Neuronal stem cell (in vitro differentiated cells): ENCODE measurements around the gene TIMP3.

Source experiments
- DNase-seq: peaks from one replicate; pipeline ENCODE4 v3.0.0-alpha.2; 2013; ENCODE audit warnings: low spot score
- H2AFZ ChIP-seq: one replicate; pipeline ENCODE4 v1.6.1; 2013; ENCODE audit warnings: mild to moderate bottlenecking, low read length, inconsistent platforms
- H2AK5ac ChIP-seq: 2 replicates; pipeline ENCODE4 v1.6.1; 2013; ENCODE audit warnings: low read depth, mild to moderate bottlenecking, inconsistent platforms, low read length, moderate library complexity, mixed read lengths
- H2BK120ac ChIP-seq: 2 replicates; pipeline ENCODE4 v1.6.1; 2013; ENCODE audit warnings: low read depth, mild to moderate bottlenecking, inconsistent platforms, low read length, moderate library complexity, mixed read lengths
- H2BK12ac ChIP-seq: one replicate; pipeline ENCODE4 v1.6.1; 2013; ENCODE audit warnings: low read length, inconsistent platforms
- H2BK15ac ChIP-seq: 2 replicates; pipeline ENCODE4 v1.6.1; 2013; ENCODE audit warnings: mild to moderate bottlenecking, low read length, inconsistent platforms, mixed read lengths
- H2BK5ac ChIP-seq: one replicate; pipeline ENCODE4 v1.6.1; 2013; ENCODE audit warnings: inconsistent platforms, mild to moderate bottlenecking, low read length, moderate library complexity
- H3K14ac ChIP-seq: one replicate; pipeline ENCODE4 v1.6.1; 2013; ENCODE audit warnings: low read length, inconsistent platforms
- H3K18ac ChIP-seq: 2 replicates; pipeline ENCODE4 v1.6.1; 2013; ENCODE audit warnings: low read length, inconsistent platforms
- H3K23ac ChIP-seq: 2 replicates; pipeline ENCODE4 v1.6.1; 2013; ENCODE audit warnings: low read depth, mild to moderate bottlenecking, mixed read lengths, low read length, inconsistent platforms; ENCODE audit not compliant: poor library complexity
- H3K27ac ChIP-seq: replicated peaks from 3 replicates; pipeline ENCODE4 v1.5.1; 2013; ENCODE audit warnings: low read length, inconsistent platforms
- H3K27me3 ChIP-seq, 3 experiments: 2 replicates each; pipeline ENCODE4 v1.6.1; 2013; ENCODE audit warnings: low read length in 3 of 3, mild to moderate bottlenecking in 2 of 3, inconsistent platforms in 1 of 3, low read depth in 1 of 3, mixed read lengths in 1 of 3, moderate library complexity in 1 of 3; ENCODE audit not compliant: control insufficient read depth in 3 of 3, insufficient read depth in 3 of 3
- H3K36me3 ChIP-seq, 2 donors: replicated peaks in 1 of 2; 2 replicates each; pipeline ENCODE4 v1.6.1; 2013; ENCODE audit warnings: low read length in 2 of 2; ENCODE audit not compliant: control insufficient read depth in 2 of 2, insufficient read depth in 2 of 2
- H3K4ac ChIP-seq: 2 replicates; pipeline ENCODE4 v1.6.1; 2013; ENCODE audit warnings: inconsistent platforms, mild to moderate bottlenecking, low read length, moderate library complexity
- H3K4me1 ChIP-seq, 2 donors: 1 replicate in 1 of 2; 2 replicates in 1 of 2; pipeline ENCODE4 v1.6.1; 2013; ENCODE audit warnings: low read length in 2 of 2, low read depth in 1 of 2; ENCODE audit not compliant: control insufficient read depth in 2 of 2, insufficient read depth in 1 of 2
- H3K4me2 ChIP-seq: one replicate; pipeline ENCODE4 v1.6.1; 2013; ENCODE audit warnings: mild to moderate bottlenecking, low read length, inconsistent platforms; ENCODE audit not compliant: insufficient read depth, poor library complexity, severe bottlenecking
- H3K4me3 ChIP-seq, 2 donors: 2 replicates each; pipeline ENCODE4 v1.5.1; 2013; ENCODE audit warnings: low read length in 2 of 2, mild to moderate bottlenecking in 2 of 2, inconsistent platforms in 1 of 2, moderate library complexity in 1 of 2
- H3K79me1 ChIP-seq: one replicate; pipeline ENCODE4 v1.6.1; 2013; ENCODE audit warnings: low read depth, mild to moderate bottlenecking, inconsistent platforms, low read length, moderate library complexity
- H3K9ac ChIP-seq: one replicate; pipeline ENCODE4 v1.6.1; 2013; ENCODE audit warnings: mild to moderate bottlenecking, low read depth, low read length, inconsistent platforms; ENCODE audit not compliant: poor library complexity
- H3K9me3 ChIP-seq, 2 donors: replicated peaks in 1 of 2; 2 replicates each; pipeline versions ENCODE3 to v1.6.1; 2013; ENCODE audit warnings: low read length in 2 of 2, mild to moderate bottlenecking in 2 of 2, inconsistent platforms in 1 of 2, low read depth in 1 of 2, mixed read lengths in 1 of 2, moderate library complexity in 1 of 2; ENCODE audit not compliant: control insufficient read depth in 2 of 2, insufficient read depth in 1 of 2
- H4K8ac ChIP-seq: one replicate; pipeline ENCODE4 v1.6.1; 2013; ENCODE audit warnings: low read depth, mild to moderate bottlenecking, inconsistent platforms, low read length, moderate library complexity
- H4K91ac ChIP-seq: one replicate; pipeline ENCODE4 v1.6.1; 2013; ENCODE audit warnings: low read length, low read depth, mild to moderate bottlenecking, inconsistent platforms; ENCODE audit not compliant: poor library complexity
- WGBS, 2 donors: extraction: QIAGEN DNeasy Blood & Tissue Kit; methylation state at CpG; one replicate each; pipeline ENCODE4 v1.1.7; 2013; ENCODE audit warnings: missing lambda C conversion rate in 2 of 2, mixed read lengths in 1 of 2; ENCODE audit not compliant: insufficient read length in 2 of 2, insufficient replicate concordance in 1 of 2; ENCODE audit errors: extremely low coverage in 2 of 2; 5-methylcytosine and 5-hydroxymethylcytosine counted together

The TIMP3 gene

DNA sequence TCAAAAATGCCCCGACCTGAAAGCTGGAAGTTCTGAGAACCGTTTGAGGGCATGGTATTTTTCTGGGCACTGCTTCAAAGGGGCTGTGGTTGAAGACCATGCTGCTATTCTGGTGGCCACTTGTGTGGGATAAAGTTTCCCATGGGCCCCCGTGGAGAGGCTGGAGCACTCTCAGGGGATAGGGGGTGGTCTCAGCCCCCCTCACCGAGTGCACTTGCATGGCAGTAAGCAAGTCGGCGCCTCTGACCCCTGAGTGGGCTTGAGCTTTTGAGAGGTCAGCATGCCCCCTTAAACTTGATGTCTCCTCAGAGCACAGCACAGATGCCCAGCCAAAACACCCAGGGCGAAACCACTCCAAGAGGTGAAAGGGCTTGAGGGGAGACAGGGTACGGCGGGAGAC is 35.6 kb downstream of the TIMP3 start:
- Histone ChIP-seq H2BK15ac (no peak overlapping the region), H3K4me1 (peaks cover 0 to 15% of the 10 kb centered on the region in 2 donors), H3K14ac (no peak overlapping the region), H4K91ac (no peak overlapping the region), H2BK120ac (no peak overlapping the region), H4K8ac (no peak overlapping the region), H3K4me3 (no peak overlapping the region), H2AK5ac (no peak overlapping the region), H3K9me3 (no peaks in the 10 kb centered on the region), H2BK5ac (no peak overlapping the region), H3K18ac (no peak overlapping the region), H3K27me3 (no peaks in the 10 kb centered on the region), H3K9ac (no peak overlapping the region), H3K79me1 (no peaks in the 10 kb centered on the region), H3K23ac (no peak overlapping the region), H3K4me2 (no peak overlapping the region), H2BK12ac (no peak overlapping the region), H3K27ac (no peak overlapping the region), H2AFZ (no peak overlapping the region), H3K36me3 (no peaks in the 10 kb centered on the region), H3K4ac (no peak overlapping the region)
- DNase-seq: no peak
- WGBS, 2 donors: no CpG with 5 or more reads among the region's 9 CpGs

DNA sequence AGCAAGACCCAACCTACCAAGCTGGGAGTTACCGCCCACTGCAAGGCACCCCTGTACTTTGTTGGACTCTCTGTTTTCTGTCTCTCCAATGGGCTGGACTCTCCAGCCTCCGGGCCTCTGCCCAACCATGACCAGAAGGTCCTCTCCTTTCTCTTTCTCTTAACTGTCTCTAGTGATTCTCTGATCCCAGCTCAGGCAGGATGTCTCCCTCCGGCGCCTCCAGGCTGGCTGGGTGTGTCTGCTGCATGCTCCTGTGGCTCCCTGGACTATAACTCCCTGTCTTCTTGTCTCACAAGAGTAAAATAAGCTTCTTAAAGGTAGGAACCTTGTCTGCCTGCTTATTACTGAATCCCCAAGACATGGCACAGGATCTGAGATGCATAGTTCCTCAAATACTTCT is 36.3 kb downstream of the TIMP3 start:
- no peak overlapping the region for H2AK5ac ChIP-seq
- H2BK12ac ChIP-seq: no peak overlapping the region
- no peaks in the 10 kb centered on the region for H3K36me3 ChIP-seq
- H3K4ac ChIP-seq: no peak overlapping the region
- no peak overlapping the region for H4K91ac ChIP-seq
- no peak overlapping the region for H2BK15ac ChIP-seq
- H2AFZ ChIP-seq: no peak overlapping the region
- no peaks in the 10 kb centered on the region for H3K27me3 ChIP-seq
- no peak for DNase-seq
- no peak overlapping the region for H2BK120ac ChIP-seq
- H3K4me3 ChIP-seq: no peak overlapping the region
- no peak overlapping the region for H3K4me2 ChIP-seq
- peaks cover 0 to 15% of the 10 kb centered on the region in 2 donors for H3K4me1 ChIP-seq
- no peaks in the 10 kb centered on the region for H3K9me3 ChIP-seq
- no CpG with 5 or more reads among the region's 4 CpGs for WGBS, 2 donors
- H3K18ac ChIP-seq: no peak overlapping the region
- H4K8ac ChIP-seq: no peak overlapping the region
- H3K9ac ChIP-seq: no peak overlapping the region
- H2BK5ac ChIP-seq: no peak overlapping the region
- H3K27ac ChIP-seq: no peak overlapping the region
- no peak overlapping the region for H3K14ac ChIP-seq
- no peaks in the 10 kb centered on the region for H3K79me1 ChIP-seq
- H3K23ac ChIP-seq: no peak overlapping the region

DNA sequence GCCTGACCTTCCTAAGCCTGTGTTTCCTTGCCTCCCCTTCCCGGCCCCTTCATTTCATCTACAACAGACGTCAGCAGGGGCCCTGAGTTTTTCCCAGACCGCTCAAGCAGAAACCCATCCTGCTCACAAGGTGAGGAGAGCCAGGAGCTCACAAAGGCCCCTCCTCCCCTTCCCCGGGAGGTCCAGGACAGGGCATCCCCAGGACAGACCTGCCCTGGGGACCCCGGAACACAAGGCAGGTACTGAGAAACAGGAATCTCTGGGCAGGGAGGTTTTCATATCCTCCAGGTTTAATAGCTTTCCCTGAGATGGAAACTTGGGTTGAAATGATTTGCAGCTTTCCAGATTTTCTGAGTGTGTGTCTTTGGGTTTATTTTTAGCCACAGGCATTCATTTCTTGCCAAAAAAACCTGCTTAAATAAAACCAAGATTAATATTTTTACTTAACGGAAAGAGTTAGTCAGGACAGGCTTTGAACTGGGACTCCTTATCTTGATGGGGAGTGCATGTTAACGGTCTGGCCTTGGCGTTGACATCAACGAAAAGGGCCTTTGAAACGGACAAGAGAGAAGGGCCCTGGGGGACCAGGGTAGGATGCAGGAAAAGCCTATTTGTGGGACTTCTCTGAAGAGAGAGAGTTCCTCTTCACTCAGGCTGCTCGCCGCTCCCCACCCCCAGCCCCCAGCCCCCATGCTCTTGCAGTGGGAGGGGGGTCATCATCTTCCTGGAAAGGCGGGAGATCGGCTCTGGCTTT is 38.5 kb downstream of the TIMP3 start:
- H3K4me2 ChIP-seq: no peak overlapping the region
- H3K23ac ChIP-seq: no peak overlapping the region
- no peak overlapping the region for H3K18ac ChIP-seq
- H3K14ac ChIP-seq: no peak overlapping the region
- H3K27me3 ChIP-seq: no peaks in the 10 kb centered on the region
- H3K4me3 ChIP-seq: no peak overlapping the region
- no peak overlapping the region for H3K9ac ChIP-seq
- no peaks in the 10 kb centered on the region for H3K9me3 ChIP-seq
- peaks cover 0 to 8% of the 10 kb centered on the region in 2 donors for H3K4me1 ChIP-seq
- WGBS, 2 donors: no CpG with 5 or more reads among the region's 14 CpGs
- H4K91ac ChIP-seq: no peak overlapping the region
- no peak overlapping the region for H2BK15ac ChIP-seq
- H3K36me3 ChIP-seq: no peaks in the 10 kb centered on the region
- H2AK5ac ChIP-seq: no peak overlapping the region
- DNase-seq: no peak
- H3K27ac ChIP-seq: no peak overlapping the region
- H2BK5ac ChIP-seq: no peak overlapping the region
- no peak overlapping the region for H2BK120ac ChIP-seq
- H2AFZ ChIP-seq: no peak overlapping the region
- H3K4ac ChIP-seq: no peak overlapping the region
- H2BK12ac ChIP-seq: no peak overlapping the region
- no peaks in the 10 kb centered on the region for H3K79me1 ChIP-seq
- H4K8ac ChIP-seq: no peak overlapping the region

DNA sequence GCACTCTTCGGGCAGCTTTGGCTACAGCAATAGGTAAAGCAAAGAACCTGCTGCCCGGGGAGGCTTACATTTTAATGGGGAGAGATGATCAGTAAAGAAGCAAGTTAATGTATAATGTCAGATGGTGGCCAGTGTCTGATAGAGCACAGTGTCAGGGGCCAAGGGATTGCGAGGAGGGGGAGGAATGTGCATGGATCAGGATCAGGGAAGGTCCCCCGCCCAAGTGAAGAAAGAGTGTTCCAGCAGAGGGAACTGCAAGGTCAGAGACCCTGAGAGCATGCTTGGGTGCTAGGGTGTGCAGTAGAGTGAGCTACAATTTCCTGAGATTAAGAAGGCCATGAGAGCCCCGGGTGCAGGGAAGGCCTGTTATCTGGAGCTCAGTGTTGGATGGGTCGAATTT is 39.7 kb downstream of the TIMP3 start:
- Histone ChIP-seq H3K27ac (no peak overlapping the region), H2BK15ac (no peak overlapping the region), H3K36me3 (no peaks in the 10 kb centered on the region), H2BK5ac (no peak overlapping the region), H4K91ac (no peak overlapping the region), H2AK5ac (no peak overlapping the region), H2BK120ac (no peak overlapping the region), H3K9ac (no peak overlapping the region), H3K23ac (no peak overlapping the region), H2BK12ac (no peak overlapping the region), H3K14ac (no peak overlapping the region), H3K18ac (no peak overlapping the region), H3K4me2 (no peak overlapping the region), H3K27me3 (no peaks in the 10 kb centered on the region), H3K4me1 (peaks cover 0 to 7% of the 10 kb centered on the region in 2 donors), H4K8ac (no peak overlapping the region), H3K79me1 (no peaks in the 10 kb centered on the region), H3K4me3 (no peak overlapping the region), H2AFZ (no peak overlapping the region), H3K4ac (no peak overlapping the region), H3K9me3 (no peaks in the 10 kb centered on the region)
- no CpG with 5 or more reads among the region's 6 CpGs for WGBS, 2 donors
- DNase-seq: no peak
